ENCODE measurements around the gene ARHGAP27.

- TF ChIP-seq POLR2A (IDR thresholded peaks at IDR 0.05; ENCODE audit: low read depth, low read length): no peak
- TF ChIP-seq POLR2AphosphoS5 (IDR thresholded peaks at IDR 0.05; ENCODE audit: low read depth, low read length): no peak
- TF ChIP-seq PAX5 (IDR thresholded peaks at IDR 0.05; ENCODE audit: insufficient read depth, low read length, severe bottlenecking): no peak
- TF ChIP-seq TAF1 (IDR thresholded peaks at IDR 0.05; ENCODE audit: low read depth, low read length): no peak
These were observed 3.5 kb upstream of the ARHGAP27 start for GRCh38 chr17:45436161-45436560.

All from GM12891 (cell line).